ENCODE measurements around the gene PCDHGB5.
A peak's percentile ranks its signal among the peaks of the same experiment; 100 is the strongest.
"Not testable (repeated sequence)": the region's sequence is repeated elsewhere in the genome, so short reads cannot be mapped to it uniquely, and the experiment has no call there.

Gene PCDHGB5

DNA sequence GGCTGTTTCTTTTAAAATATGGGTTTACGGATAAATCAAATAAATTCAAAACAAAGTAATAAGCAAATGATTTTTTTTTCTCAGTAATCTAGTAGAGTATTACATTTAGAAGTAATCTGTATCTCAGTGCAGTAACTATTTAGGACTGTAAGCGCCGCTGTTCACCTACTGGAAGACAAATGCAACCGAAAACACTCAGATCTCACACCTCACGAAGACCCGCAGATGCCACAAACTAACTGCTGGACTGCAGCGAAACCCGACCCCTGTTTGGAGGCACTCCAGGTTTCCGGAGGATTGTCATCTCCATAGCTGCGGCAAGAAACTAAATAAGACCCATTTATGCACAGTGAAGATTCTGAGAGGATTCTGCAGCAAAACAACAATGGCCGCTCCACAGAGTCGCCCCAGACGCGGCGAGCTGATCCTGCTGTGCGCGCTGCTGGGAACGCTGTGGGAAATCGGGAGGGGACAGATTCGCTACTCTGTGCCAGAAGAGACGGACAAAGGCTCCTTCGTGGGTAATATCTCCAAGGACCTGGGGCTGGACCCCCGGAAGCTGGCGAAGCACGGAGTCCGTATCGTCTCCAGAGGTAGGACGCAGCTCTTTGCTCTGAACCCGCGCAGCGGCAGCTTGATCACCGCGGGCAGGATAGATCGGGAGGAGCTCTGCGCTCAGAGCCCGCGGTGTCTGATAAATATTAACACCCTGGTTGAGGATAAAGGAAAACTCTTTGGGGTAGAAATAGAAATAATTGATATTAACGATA lies 5.1 kb upstream of the PCDHGB5 start, which contains the start of gene PCDHGA8:
TSS of gene PCDHGA8 (plus strand) at position 205 of the 770 bp plus-strand sequence. CDS start at position 386, 181 bp downstream.
- TF ChIP-seq, protein P1, sequence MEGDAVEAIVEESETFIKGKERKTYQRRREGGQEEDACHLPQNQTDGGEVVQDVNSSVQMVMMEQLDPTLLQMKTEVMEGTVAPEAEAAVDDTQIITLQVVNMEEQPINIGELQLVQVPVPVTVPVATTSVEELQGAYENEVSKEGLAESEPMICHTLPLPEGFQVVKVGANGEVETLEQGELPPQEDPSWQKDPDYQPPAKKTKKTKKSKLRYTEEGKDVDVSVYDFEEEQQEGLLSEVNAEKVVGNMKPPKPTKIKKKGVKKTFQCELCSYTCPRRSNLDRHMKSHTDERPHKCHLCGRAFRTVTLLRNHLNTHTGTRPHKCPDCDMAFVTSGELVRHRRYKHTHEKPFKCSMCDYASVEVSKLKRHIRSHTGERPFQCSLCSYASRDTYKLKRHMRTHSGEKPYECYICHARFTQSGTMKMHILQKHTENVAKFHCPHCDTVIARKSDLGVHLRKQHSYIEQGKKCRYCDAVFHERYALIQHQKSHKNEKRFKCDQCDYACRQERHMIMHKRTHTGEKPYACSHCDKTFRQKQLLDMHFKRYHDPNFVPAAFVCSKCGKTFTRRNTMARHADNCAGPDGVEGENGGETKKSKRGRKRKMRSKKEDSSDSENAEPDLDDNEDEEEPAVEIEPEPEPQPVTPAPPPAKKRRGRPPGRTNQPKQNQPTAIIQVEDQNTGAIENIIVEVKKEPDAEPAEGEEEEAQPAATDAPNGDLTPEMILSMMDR (IDR thresholded peaks at IDR 0.05; ENCODE audit: low read depth, low read length, missing control alignments) = peak; percentile 9
- in situ Hi-C loops (cut with HindIII; ENCODE audit: low sequenced_read_pairs) = no loop called here
- no peak for DNase-seq (ENCODE audit: low read depth)
- no peak within 1 kb of the TSS for H3K4me3 ChIP-seq (ENCODE audit: low read depth, low read length)

DNA sequence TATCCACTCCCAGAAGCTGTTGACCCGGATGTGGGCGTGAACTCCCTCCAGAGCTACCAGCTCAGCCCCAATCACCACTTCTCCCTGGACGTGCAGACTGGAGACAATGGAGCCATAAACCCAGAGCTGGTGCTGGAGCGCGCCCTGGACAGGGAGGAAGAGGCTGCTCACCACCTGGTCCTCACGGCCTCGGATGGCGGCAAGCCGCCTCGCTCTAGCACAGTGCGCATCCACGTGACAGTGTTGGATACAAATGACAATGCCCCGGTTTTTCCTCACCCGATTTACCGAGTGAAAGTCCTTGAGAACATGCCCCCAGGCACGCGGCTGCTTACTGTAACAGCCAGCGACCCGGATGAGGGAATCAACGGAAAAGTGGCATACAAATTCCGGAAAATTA lies 4.5 kb upstream of the PCDHGB5 start:
- no peak overlapping the region for H3K4me3 ChIP-seq (ENCODE audit: low read depth, low read length)
- no peak for DNase-seq (ENCODE audit: low read depth)
- TF ChIP-seq, protein P1 (IDR thresholded peaks at IDR 0.05; ENCODE audit: low read depth, low read length, missing control alignments) = no peak
- in situ Hi-C loops (cut with HindIII; ENCODE audit: low sequenced_read_pairs) = no loop called here

DNA sequence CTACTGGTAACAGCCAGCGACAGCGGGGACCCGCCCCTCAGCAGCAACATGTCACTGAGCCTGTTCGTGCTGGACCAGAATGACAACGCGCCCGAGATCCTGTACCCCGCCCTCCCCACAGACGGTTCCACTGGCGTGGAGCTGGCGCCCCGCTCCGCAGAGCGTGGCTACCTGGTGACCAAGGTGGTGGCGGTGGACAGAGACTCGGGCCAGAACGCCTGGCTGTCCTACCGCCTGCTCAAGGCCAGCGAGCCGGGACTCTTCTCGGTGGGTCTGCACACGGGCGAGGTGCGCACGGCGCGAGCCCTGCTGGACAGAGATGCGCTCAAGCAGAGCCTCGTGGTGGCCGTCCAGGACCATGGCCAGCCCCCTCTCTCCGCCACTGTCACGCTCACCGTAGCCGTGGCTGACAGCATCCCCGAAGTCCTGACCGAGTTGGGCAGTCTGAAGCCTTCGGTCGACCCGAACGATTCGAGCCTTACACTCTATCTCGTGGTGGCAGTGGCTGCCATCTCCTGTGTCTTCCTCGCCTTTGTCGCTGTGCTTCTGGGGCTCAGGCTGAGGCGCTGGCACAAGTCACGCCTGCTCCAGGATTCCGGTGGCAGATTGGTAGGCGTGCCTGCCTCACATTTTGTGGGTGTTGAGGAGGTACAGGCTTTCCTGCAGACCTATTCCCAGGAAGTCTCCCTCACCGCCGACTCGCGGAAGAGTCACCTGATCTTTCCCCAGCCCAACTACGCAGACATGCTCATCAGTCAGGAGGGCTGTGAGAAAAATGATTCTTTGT lies 3.2 kb upstream of the PCDHGB5 start:
- H3K4me3 ChIP-seq (ENCODE audit: low read depth, low read length); DNase-seq (ENCODE audit: low read depth); in situ Hi-C loops (cut with HindIII; ENCODE audit: low sequenced_read_pairs): not testable (repeated sequence)

DNA sequence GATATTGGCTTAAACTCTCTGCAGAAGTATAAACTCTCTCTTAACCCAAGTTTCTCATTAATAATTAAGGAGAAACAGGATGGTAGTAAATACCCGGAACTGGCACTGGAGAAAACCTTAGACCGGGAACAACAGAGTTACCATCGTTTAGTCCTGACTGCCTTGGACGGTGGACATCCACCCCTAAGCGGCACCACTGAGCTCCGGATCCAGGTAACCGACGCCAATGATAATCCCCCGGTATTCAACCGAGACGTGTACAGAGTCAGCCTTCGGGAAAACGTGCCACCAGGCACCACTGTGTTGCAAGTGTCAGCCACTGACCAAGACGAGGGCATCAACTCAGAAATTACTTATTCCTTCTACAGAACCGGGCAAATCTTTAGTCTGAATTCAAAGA lies 861 bp downstream of the PCDHGB5 start:
- H3K4me3 ChIP-seq (ENCODE audit: low read depth, low read length) = no peak overlapping the region
- DNase-seq (ENCODE audit: low read depth) = no peak
- TF ChIP-seq, protein P1 (IDR thresholded peaks at IDR 0.05; ENCODE audit: low read depth, low read length, missing control alignments) = no peak
- in situ Hi-C loops (cut with HindIII; ENCODE audit: low sequenced_read_pairs) = no loop called here

DNA sequence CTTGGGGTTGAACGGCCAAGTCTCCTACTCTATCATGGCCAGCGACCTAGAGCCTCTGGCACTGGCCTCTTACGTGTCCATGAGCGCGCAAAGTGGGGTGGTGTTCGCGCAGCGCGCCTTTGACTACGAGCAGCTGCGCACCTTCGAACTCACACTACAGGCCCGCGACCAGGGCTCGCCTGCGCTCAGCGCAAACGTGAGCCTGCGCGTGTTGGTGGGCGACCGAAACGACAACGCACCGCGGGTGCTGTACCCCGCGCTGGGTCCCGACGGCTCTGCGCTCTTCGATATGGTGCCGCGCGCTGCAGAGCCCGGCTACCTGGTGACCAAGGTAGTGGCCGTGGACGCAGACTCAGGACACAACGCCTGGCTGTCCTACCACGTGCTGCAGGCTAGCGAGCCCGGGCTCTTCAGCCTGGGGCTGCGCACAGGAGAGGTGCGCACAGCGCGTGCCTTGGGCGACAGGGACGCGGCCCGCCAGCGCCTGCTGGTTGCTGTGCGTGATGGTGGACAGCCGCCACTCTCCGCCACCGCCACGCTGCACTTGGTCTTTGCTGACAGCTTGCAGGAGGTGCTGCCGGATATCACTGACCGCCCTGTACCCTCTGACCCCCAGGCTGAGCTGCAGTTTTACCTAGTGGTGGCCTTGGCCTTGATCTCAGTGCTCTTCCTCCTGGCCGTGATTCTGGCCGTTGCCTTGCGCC lies 2.0 kb downstream of the PCDHGB5 start:
- no peak overlapping the region for H3K4me3 ChIP-seq (ENCODE audit: low read depth, low read length)
- in situ Hi-C loops (cut with HindIII; ENCODE audit: low sequenced_read_pairs) = no loop called here
- TF ChIP-seq, protein P1 (IDR thresholded peaks at IDR 0.05; ENCODE audit: low read depth, low read length, missing control alignments) = no peak
- no peak for DNase-seq (ENCODE audit: low read depth)

DNA sequence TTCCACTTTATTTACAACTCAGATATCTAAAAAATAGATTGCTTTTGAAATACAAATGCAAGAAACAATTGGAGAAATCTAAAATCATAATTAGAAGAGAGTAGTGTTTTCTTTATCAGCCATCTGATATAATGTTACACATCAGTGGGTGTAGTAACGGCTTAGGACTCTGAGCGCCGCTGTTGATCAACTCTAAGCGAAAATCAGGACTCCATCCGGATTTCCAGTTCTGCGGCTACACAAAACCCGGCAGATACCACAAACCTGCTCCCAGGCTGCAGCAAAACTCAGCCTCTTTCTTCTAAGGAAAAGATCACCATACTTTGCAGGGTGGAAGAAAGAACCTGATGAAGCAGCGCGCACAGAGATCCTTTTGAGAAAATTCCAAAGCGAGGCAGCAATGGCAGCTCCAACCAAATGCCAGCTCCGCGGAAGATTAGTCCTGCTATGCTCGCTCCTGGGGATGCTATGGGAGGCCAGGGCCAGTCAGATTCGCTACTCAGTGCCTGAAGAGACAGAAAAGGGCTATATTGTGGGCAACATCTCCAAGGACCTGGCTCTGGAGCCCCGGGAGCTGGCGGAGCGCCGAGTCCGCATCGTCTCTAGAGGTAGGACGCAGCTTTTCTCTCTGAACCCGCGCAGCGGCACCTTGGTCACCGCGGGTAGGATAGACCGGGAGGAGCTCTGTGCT lies 5.0 kb downstream of the PCDHGB5 start, which contains the start of gene PCDHGA9:
TSS of gene PCDHGA9 (plus strand) at position 226 of the 691 bp plus-strand sequence. CDS start at position 401, 175 bp downstream.
- TF ChIP-seq, protein P1 (IDR thresholded peaks at IDR 0.05; ENCODE audit: low read depth, low read length, missing control alignments) = peak; percentile 29
- DNase-seq (ENCODE audit: low read depth) = no peak
- peak within 1 kb of the TSS; percentile 28 for H3K4me3 ChIP-seq (ENCODE audit: low read depth, low read length)
- in situ Hi-C loops (cut with HindIII; ENCODE audit: low sequenced_read_pairs) = no loop called here

All from astrocyte of the cerebellum (primary cell).